22Rv1 (cell line): ENCODE results near the gene ARIH1.

Experiments used
- ZFX ChIP-seq: fragments of 450-650 bp; IDR thresholded peaks from 2 replicates; pipeline ENCODE4 v1.6.1; 2017; ENCODE audit warnings: antibody characterized with exemption, borderline replicate concordance
- TF ChIP-seq, protein P1 (sequence below): fragments of 450-650 bp; IDR thresholded peaks from 2 replicates; pipeline ENCODE4 v1.5.1; 2017; ENCODE audit warnings: mild to moderate bottlenecking

DNA sequence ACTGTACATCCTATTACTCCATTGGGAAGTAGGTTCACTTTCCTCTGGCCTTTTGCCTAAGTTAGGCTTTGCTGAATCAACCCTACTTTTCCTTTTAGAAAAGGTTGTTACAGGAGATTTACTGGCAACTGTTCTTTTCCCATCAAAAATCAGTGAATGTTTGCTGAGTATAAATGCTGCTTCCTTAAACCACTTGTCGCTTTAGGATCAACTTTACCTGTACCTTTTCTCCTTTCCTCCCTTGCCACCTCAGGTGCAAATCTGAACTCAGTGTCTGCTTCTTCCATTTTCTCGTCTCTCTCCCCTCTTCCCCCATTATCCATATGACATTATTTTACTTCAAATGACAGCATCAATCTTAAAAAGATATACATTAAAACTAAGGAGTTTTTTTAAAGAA lies 110.9 kb downstream of the ARIH1 start:
- TF ChIP-seq, protein P1, sequence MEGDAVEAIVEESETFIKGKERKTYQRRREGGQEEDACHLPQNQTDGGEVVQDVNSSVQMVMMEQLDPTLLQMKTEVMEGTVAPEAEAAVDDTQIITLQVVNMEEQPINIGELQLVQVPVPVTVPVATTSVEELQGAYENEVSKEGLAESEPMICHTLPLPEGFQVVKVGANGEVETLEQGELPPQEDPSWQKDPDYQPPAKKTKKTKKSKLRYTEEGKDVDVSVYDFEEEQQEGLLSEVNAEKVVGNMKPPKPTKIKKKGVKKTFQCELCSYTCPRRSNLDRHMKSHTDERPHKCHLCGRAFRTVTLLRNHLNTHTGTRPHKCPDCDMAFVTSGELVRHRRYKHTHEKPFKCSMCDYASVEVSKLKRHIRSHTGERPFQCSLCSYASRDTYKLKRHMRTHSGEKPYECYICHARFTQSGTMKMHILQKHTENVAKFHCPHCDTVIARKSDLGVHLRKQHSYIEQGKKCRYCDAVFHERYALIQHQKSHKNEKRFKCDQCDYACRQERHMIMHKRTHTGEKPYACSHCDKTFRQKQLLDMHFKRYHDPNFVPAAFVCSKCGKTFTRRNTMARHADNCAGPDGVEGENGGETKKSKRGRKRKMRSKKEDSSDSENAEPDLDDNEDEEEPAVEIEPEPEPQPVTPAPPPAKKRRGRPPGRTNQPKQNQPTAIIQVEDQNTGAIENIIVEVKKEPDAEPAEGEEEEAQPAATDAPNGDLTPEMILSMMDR = no peak
- TF ChIP-seq ZFX = no peak
